ENCODE data around the gene GIMD1. TPM values are rescaled to one million over a fixed set of nuclear protein-coding genes. Genes with fewer than 3 reads are reported as not detected.

The GIMD1 gene
- total and polyA plus RNA-seq, 4 donors, result not detected

DNA sequence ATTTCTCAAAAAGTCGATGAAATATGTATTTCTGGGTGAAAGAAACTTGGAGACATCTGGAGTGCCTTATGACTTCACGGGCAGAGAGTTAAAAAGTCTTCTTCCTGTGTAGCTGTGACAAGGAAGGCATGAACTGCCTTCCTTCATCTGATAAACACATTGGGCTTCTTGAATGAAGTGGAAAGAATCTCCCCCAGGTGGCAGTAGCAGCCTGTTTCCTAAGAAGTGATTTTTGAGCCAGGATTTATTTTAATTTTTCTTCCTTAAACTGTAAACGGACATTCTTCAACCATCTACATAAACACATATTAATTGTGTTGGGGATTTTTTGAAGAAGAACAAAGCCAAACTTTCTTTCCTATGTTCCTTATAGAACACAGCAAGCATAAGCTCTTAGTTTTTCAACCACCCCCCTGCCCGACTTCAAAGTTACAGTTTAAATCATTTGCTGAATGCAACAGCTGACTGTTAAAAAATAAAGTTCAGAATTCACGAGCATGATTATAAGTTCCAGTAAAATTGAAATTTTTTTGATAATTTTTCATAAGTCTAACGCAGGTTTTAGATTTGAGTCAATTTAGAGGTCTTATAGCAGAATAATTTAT, 980 bp upstream of the GIMD1 start:
- TF ChIP-seq HNF4G (IDR thresholded peaks at IDR 0.05) (no peak), HNF4A (conservative IDR thresholded peaks at IDR 0.05) (no peak), FOXA1 (IDR thresholded peaks at IDR 0.05) (no peak), TAF1 (conservative IDR thresholded peaks at IDR 0.05) (no peak), JUND (IDR thresholded peaks at IDR 0.05) (no peak), SP1 (IDR thresholded peaks at IDR 0.05) (no peak), EGR1 (IDR thresholded peaks at IDR 0.05; ENCODE audit: low read depth in 2 of 2) (no peak), RAD21 (IDR thresholded peaks at IDR 0.05) (peak; percentile 70 to 75), RXRA (IDR thresholded peaks at IDR 0.05) (no peak), GABPA (IDR thresholded peaks at IDR 0.05 in 1 of 2, conservative IDR thresholded peaks at IDR 0.05 in 1 of 2) (no peak)
- TF ChIP-seq, protein P1, sequence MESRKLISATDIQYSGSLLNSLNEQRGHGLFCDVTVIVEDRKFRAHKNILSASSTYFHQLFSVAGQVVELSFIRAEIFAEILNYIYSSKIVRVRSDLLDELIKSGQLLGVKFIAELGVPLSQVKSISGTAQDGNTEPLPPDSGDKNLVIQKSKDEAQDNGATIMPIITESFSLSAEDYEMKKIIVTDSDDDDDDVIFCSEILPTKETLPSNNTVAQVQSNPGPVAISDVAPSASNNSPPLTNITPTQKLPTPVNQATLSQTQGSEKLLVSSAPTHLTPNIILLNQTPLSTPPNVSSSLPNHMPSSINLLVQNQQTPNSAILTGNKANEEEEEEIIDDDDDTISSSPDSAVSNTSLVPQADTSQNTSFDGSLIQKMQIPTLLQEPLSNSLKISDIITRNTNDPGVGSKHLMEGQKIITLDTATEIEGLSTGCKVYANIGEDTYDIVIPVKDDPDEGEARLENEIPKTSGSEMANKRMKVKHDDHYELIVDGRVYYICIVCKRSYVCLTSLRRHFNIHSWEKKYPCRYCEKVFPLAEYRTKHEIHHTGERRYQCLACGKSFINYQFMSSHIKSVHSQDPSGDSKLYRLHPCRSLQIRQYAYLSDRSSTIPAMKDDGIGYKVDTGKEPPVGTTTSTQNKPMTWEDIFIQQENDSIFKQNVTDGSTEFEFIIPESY (IDR thresholded peaks at IDR 0.05), result no peak
- TF ChIP-seq, protein P2, sequence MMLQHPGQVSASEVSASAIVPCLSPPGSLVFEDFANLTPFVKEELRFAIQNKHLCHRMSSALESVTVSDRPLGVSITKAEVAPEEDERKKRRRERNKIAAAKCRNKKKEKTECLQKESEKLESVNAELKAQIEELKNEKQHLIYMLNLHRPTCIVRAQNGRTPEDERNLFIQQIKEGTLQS (IDR thresholded peaks at IDR 0.05), result no peak
- TF ChIP-seq, protein P3, sequence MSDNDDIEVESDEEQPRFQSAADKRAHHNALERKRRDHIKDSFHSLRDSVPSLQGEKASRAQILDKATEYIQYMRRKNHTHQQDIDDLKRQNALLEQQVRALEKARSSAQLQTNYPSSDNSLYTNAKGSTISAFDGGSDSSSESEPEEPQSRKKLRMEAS (IDR thresholded peaks at IDR 0.05), result no peak
- TF ChIP-seq, protein P4, sequence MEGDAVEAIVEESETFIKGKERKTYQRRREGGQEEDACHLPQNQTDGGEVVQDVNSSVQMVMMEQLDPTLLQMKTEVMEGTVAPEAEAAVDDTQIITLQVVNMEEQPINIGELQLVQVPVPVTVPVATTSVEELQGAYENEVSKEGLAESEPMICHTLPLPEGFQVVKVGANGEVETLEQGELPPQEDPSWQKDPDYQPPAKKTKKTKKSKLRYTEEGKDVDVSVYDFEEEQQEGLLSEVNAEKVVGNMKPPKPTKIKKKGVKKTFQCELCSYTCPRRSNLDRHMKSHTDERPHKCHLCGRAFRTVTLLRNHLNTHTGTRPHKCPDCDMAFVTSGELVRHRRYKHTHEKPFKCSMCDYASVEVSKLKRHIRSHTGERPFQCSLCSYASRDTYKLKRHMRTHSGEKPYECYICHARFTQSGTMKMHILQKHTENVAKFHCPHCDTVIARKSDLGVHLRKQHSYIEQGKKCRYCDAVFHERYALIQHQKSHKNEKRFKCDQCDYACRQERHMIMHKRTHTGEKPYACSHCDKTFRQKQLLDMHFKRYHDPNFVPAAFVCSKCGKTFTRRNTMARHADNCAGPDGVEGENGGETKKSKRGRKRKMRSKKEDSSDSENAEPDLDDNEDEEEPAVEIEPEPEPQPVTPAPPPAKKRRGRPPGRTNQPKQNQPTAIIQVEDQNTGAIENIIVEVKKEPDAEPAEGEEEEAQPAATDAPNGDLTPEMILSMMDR (IDR thresholded peaks at IDR 0.05; ENCODE audit: low read depth, low read length, missing input control), result peak; percentile 48
- Histone ChIP-seq H3K9ac (ENCODE audit: low read depth in 1 of 2, low read length in 2 of 2) (no peak overlapping the region), H3K9me3 (ENCODE audit: control insufficient read depth in 4 of 4, low read length in 3 of 4) (no peaks in the 10 kb centered on the region), H3K4me1 (ENCODE audit: control insufficient read depth in 4 of 4, insufficient read depth in 4 of 4, low read length in 3 of 4) (no peaks in the 10 kb centered on the region), H3K27ac (ENCODE audit: low read depth in 1 of 2, low read length in 2 of 2) (no peak overlapping the region), H3K4me3 (ENCODE audit: low read depth in 1 of 3, low read length in 3 of 3) (no peak overlapping the region), H3K36me3 (ENCODE audit: control insufficient read depth in 4 of 4, insufficient read depth in 3 of 4, low read depth in 1 of 4, low read length in 3 of 4) (no peaks in the 10 kb centered on the region), H3K27me3 (ENCODE audit: control insufficient read depth in 4 of 4, insufficient read depth in 4 of 4, low read length in 3 of 4) (peaks cover 0 to 7% (median 0%) of the 10 kb centered on the region in 4 donors)
- DNase-seq (ENCODE audit: low spot score), result no peak
- WGBS, result 22% methylated on average over 6 of the region's 6 CpGs

DNA sequence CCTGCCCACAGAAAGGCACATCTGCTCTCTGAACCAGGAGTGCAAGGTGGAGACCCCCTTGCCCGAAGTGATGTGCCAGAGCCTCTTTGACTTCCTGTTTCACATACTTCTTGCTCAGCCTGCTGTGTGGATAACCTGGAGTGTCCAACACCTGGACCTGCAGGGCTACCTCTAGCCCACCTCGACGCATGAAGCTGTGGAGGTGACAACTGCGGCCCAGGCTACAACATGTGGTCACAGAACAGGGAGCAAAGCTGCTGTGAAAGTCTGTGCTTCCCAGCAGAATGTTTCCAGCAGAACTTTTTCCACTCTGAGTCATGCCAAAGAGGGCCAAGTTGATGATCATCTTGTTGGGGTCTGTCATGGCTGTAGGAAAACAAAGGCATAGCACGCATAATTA, 1.5 kb downstream of the GIMD1 start:
- no peak overlapping the region for H3K4me3 ChIP-seq (ENCODE audit: low read depth in 1 of 3, low read length in 3 of 3)
- no peaks in the 10 kb centered on the region for H3K9me3 ChIP-seq (ENCODE audit: control insufficient read depth in 4 of 4, low read length in 3 of 4)
- no peaks in the 10 kb centered on the region for H3K4me1 ChIP-seq (ENCODE audit: control insufficient read depth in 4 of 4, insufficient read depth in 4 of 4, low read length in 3 of 4)
- WGBS, result 89% methylated on average over 5 of the region's 5 CpGs
- no peak overlapping the region for H3K27ac ChIP-seq (ENCODE audit: low read depth in 1 of 2, low read length in 2 of 2)
- peaks cover 0 to 2% (median 0%) of the 10 kb centered on the region in 4 donors for H3K27me3 ChIP-seq (ENCODE audit: control insufficient read depth in 4 of 4, insufficient read depth in 4 of 4, low read length in 3 of 4)
- H3K9ac ChIP-seq (ENCODE audit: low read depth in 1 of 2, low read length in 2 of 2), result no peak overlapping the region
- no peak for TF ChIP-seq EGR1 (IDR thresholded peaks at IDR 0.05; ENCODE audit: low read depth in 2 of 2)
- TF ChIP-seq GABPA (IDR thresholded peaks at IDR 0.05 in 1 of 2, conservative IDR thresholded peaks at IDR 0.05 in 1 of 2), result no peak
- no peak for TF ChIP-seq SP1 (IDR thresholded peaks at IDR 0.05)
- TF ChIP-seq RAD21 (IDR thresholded peaks at IDR 0.05), result no peak
- TF ChIP-seq HNF4G (IDR thresholded peaks at IDR 0.05), result no peak
- no peak for TF ChIP-seq RXRA (IDR thresholded peaks at IDR 0.05)
- TF ChIP-seq, protein P3 (IDR thresholded peaks at IDR 0.05), result no peak
- TF ChIP-seq, protein P5, sequence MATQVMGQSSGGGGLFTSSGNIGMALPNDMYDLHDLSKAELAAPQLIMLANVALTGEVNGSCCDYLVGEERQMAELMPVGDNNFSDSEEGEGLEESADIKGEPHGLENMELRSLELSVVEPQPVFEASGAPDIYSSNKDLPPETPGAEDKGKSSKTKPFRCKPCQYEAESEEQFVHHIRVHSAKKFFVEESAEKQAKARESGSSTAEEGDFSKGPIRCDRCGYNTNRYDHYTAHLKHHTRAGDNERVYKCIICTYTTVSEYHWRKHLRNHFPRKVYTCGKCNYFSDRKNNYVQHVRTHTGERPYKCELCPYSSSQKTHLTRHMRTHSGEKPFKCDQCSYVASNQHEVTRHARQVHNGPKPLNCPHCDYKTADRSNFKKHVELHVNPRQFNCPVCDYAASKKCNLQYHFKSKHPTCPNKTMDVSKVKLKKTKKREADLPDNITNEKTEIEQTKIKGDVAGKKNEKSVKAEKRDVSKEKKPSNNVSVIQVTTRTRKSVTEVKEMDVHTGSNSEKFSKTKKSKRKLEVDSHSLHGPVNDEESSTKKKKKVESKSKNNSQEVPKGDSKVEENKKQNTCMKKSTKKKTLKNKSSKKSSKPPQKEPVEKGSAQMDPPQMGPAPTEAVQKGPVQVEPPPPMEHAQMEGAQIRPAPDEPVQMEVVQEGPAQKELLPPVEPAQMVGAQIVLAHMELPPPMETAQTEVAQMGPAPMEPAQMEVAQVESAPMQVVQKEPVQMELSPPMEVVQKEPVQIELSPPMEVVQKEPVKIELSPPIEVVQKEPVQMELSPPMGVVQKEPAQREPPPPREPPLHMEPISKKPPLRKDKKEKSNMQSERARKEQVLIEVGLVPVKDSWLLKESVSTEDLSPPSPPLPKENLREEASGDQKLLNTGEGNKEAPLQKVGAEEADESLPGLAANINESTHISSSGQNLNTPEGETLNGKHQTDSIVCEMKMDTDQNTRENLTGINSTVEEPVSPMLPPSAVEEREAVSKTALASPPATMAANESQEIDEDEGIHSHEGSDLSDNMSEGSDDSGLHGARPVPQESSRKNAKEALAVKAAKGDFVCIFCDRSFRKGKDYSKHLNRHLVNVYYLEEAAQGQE (IDR thresholded peaks at IDR 0.05), result no peak
- no peak for TF ChIP-seq JUND (IDR thresholded peaks at IDR 0.05)
- TF ChIP-seq, protein P4 (IDR thresholded peaks at IDR 0.05; ENCODE audit: low read depth, low read length, missing input control), result no peak
- TF ChIP-seq, protein P1 (IDR thresholded peaks at IDR 0.05), result no peak
- TF ChIP-seq, protein P2 (IDR thresholded peaks at IDR 0.05), result no peak
- TF ChIP-seq FOXA1 (IDR thresholded peaks at IDR 0.05), result no peak
- TF ChIP-seq FOXA2 (IDR thresholded peaks at IDR 0.05), result no peak
- DNase-seq (ENCODE audit: low spot score), result no peak
- H3K36me3 ChIP-seq (ENCODE audit: control insufficient read depth in 4 of 4, insufficient read depth in 3 of 4, low read depth in 1 of 4, low read length in 3 of 4), result no peaks in the 10 kb centered on the region
